Tibial nerve (tissue), 4 donors: ENCODE results near the gene PCDHGA10. TPM values are rescaled to one million over a fixed set of nuclear protein-coding genes. Genes with fewer than 3 reads are reported as not detected.
"Not testable (repeated sequence)": the region's sequence is repeated elsewhere in the genome, so short reads cannot be mapped to it uniquely, and the experiment has no call there.

Experiments used
- DNase-seq, 2 donors: peaks; one replicate each; pipeline ENCODE4 v3.0.0-alpha.2; 2019; ENCODE audit warnings: low spot score in 2 of 2
- H3K27ac ChIP-seq, 4 donors: fragments of 200-600 bp; sonication (generic) in 3 of 4; one replicate each; pipeline ENCODE4 v1.5.1; 2017 to 2019; ENCODE audit warnings: mild to moderate bottlenecking in 1 of 4
- H3K27me3 ChIP-seq, 2 donors: fragments of 200-600 bp; sonication (generic) in 1 of 2; one replicate each; pipeline versions ENCODE4 v1.5.1 to v1.6.0; 2017 to 2019
- H3K36me3 ChIP-seq, 3 donors: fragments of 200-600 bp; sonication (generic); one replicate each; pipeline ENCODE4 v1.5.1; 2018 to 2019
- H3K4me1 ChIP-seq, 4 donors: fragments of 200-600 bp; sonication (generic) in 3 of 4; one replicate each; pipeline ENCODE4 v1.5.1; 2017 to 2019
- H3K4me3 ChIP-seq, 4 donors: fragments of 200-600 bp; sonication (generic) in 3 of 4; one replicate each; pipeline ENCODE4 v1.5.1; 2017 to 2019; ENCODE audit warnings: mild to moderate bottlenecking in 1 of 4, moderate library complexity in 1 of 4
- H3K9me3 ChIP-seq, 4 donors: fragments of 200-600 bp; sonication (generic) in 3 of 4; one replicate each; pipeline ENCODE4 v1.5.1; 2017 to 2019
- EP300 ChIP-seq, 2 donors: sonication (generic); formaldehyde crosslinking; IDR thresholded peaks; one replicate each; pipeline ENCODE4 v1.6.1; 2017; ENCODE audit warnings: antibody characterized with exemption in 2 of 2, mild to moderate bottlenecking in 1 of 2
- POLR2A ChIP-seq, 2 donors: fragments of 450-650 bp; IDR thresholded peaks; one replicate each; pipeline ENCODE4 v1.6.1; 2017; ENCODE audit warnings: antibody characterized with exemption in 2 of 2, mild to moderate bottlenecking in 2 of 2, moderate library complexity in 2 of 2
- WGBS, 2 donors: methylation state at CpG; one replicate each; pipeline ENCODE4 v1.1.5; 2018; 5-methylcytosine and 5-hydroxymethylcytosine counted together
- total RNA-seq, 4 donors: library from RNA; depleted of rRNA; stranded (reverse); fragments of >200 nt; gene quantifications; one replicate each; pipeline ENCODE4 v1.1.0, GENCODE V29; 2016
- TF ChIP-seq, protein P1 (sequence below), 5 experiments: fragments of 200-600 bp in 3 of 5; fragments of 450-650 bp in 2 of 5; sonication (generic) in 3 of 5; IDR thresholded peaks; one replicate each; pipeline ENCODE4 v1.5.1; 2016 to 2019; ENCODE audit warnings: antibody characterized with exemption in 5 of 5, mild to moderate bottlenecking in 3 of 5, moderate library complexity in 2 of 5

Gene PCDHGA10
- total RNA-seq, 4 donors from 2014 or later: 7.6 to 15.0 (median 10.6) TPM

DNA sequence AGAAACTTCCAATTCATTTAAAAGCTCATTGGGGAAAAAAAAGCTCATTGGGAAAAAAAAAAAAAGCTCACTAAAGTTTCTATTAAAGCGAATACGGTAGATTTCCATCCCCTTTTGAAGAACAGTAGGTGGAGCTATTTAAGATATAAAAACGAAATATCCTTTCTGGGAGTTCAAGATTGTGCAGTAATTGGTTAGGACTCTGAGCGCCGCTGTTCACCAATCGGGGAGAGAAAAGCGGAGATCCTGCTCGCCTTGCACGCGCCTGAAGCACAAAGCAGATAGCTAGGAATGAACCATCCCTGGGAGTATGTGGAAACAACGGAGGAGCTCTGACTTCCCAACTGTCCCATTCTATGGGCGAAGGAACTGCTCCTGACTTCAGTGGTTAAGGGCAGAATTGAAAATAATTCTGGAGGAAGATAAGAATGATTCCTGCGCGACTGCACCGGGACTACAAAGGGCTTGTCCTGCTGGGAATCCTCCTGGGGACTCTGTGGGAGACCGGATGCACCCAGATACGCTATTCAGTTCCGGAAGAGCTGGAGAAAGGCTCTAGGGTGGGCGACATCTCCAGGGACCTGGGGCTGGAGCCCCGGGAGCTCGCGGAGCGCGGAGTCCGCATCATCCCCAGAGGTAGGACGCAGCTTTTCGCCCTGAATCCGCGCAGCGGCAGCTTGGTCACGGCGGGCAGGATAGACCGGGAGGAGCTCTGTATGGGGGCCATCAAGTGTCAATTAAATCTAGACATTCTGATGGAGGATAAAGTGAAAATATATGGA lies 17.7 kb downstream of the PCDHGA10 start, which contains the start of gene PCDHGA12:
PCDHGA12 (plus strand) TSS at position 176 of the 782 bp plus-strand sequence; CDS start at position 429, 253 bp downstream.
- H3K4me3 ChIP-seq: peak within 1 kb of the TSS in 2 of 4 donors; percentile 15 to 41
- no peaks in the 10 kb centered on the region for H3K4me1 ChIP-seq
- peaks cover 0 to 23% (median 0%) of the 10 kb centered on the region in 3 donors for H3K36me3 ChIP-seq
- peaks cover 6 to 100% (median 54%) of the 10 kb centered on the region in 4 donors for H3K9me3 ChIP-seq
- peak in 1 of 2 donors; percentile 38 for DNase-seq
- no peaks in the 10 kb centered on the region for H3K27me3 ChIP-seq
- TF ChIP-seq EP300 (IDR thresholded peaks at IDR 0.05) (no peak), POLR2A (IDR thresholded peaks at IDR 0.05) (no peak)
- TF ChIP-seq, protein P1, sequence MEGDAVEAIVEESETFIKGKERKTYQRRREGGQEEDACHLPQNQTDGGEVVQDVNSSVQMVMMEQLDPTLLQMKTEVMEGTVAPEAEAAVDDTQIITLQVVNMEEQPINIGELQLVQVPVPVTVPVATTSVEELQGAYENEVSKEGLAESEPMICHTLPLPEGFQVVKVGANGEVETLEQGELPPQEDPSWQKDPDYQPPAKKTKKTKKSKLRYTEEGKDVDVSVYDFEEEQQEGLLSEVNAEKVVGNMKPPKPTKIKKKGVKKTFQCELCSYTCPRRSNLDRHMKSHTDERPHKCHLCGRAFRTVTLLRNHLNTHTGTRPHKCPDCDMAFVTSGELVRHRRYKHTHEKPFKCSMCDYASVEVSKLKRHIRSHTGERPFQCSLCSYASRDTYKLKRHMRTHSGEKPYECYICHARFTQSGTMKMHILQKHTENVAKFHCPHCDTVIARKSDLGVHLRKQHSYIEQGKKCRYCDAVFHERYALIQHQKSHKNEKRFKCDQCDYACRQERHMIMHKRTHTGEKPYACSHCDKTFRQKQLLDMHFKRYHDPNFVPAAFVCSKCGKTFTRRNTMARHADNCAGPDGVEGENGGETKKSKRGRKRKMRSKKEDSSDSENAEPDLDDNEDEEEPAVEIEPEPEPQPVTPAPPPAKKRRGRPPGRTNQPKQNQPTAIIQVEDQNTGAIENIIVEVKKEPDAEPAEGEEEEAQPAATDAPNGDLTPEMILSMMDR (IDR thresholded peaks at IDR 0.05): peak in 1 of 5 experiments; percentile 15
- H3K27ac ChIP-seq: no peak within 1 kb of the TSS
- 15 to 23% methylated on average over 33 of the region's 33 CpGs for WGBS, 2 donors

DNA sequence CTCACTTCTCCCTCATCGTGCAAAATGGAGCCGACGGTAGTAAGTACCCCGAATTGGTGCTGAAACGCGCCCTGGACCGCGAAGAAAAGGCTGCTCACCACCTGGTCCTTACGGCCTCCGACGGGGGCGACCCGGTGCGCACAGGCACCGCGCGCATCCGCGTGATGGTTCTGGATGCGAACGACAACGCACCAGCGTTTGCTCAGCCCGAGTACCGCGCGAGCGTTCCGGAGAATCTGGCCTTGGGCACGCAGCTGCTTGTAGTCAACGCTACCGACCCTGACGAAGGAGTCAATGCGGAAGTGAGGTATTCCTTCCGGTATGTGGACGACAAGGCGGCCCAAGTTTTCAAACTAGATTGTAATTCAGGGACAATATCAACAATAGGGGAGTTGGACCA lies 18.5 kb downstream of the PCDHGA10 start:
- Histone ChIP-seq H3K36me3 (peaks cover 0 to 17% (median 0%) of the 10 kb centered on the region in 3 donors), H3K27ac (no peak overlapping the region), H3K4me3 (peak overlapping the region in 2 of 4 donors; percentile 15 to 41), H3K4me1 (no peaks in the 10 kb centered on the region), H3K27me3 (no peaks in the 10 kb centered on the region), H3K9me3 (peaks cover 6 to 100% (median 51%) of the 10 kb centered on the region in 4 donors)
- TF ChIP-seq EP300 (IDR thresholded peaks at IDR 0.05) (no peak), POLR2A (IDR thresholded peaks at IDR 0.05) (no peak)
- TF ChIP-seq, protein P1 (IDR thresholded peaks at IDR 0.05): no peak
- 14 to 17% methylated on average over 19 to 37 of the region's 37 CpGs for WGBS, 2 donors
- no peak for DNase-seq

DNA sequence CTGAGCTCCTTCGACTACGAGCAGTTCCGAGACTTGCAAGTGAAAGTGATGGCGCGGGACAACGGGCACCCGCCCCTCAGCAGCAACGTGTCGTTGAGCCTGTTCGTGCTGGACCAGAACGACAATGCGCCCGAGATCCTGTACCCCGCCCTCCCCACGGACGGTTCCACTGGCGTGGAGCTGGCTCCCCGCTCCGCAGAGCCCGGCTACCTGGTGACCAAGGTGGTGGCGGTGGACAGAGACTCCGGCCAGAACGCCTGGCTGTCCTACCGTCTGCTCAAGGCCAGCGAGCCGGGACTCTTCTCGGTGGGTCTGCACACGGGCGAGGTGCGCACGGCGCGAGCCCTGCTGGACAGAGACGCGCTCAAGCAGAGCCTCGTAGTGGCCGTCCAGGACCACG lies 19.5 kb downstream of the PCDHGA10 start:
- DNase-seq, H3K4me1 ChIP-seq, H3K27ac ChIP-seq, H3K4me3 ChIP-seq, H3K27me3 ChIP-seq: not testable (repeated sequence)
- 42 to 48% methylated on average over 12 to 22 of the region's 38 CpGs for WGBS, 2 donors
- H3K36me3 ChIP-seq: peaks cover 0 to 12% (median 0%) of the 10 kb centered on the region in 3 donors
- H3K9me3 ChIP-seq: peaks cover 3 to 100% (median 50%) of the 10 kb centered on the region in 4 donors

DNA sequence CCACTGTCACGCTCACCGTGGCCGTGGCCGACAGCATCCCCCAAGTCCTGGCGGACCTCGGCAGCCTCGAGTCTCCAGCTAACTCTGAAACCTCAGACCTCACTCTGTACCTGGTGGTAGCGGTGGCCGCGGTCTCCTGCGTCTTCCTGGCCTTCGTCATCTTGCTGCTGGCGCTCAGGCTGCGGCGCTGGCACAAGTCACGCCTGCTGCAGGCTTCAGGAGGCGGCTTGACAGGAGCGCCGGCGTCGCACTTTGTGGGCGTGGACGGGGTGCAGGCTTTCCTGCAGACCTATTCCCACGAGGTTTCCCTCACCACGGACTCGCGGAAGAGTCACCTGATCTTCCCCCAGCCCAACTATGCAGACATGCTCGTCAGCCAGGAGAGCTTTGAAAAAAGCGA lies 19.9 kb downstream of the PCDHGA10 start:
- H3K4me1 ChIP-seq, H3K27ac ChIP-seq, DNase-seq, H3K27me3 ChIP-seq, H3K4me3 ChIP-seq: not testable (repeated sequence)
- WGBS, 2 donors: 26 to 35% methylated on average over 19 to 29 of the region's 29 CpGs
- Histone ChIP-seq H3K36me3 (peaks cover 0 to 12% (median 0%) of the 10 kb centered on the region in 3 donors), H3K9me3 (peaks cover 0 to 100% (median 50%) of the 10 kb centered on the region in 4 donors)

DNA sequence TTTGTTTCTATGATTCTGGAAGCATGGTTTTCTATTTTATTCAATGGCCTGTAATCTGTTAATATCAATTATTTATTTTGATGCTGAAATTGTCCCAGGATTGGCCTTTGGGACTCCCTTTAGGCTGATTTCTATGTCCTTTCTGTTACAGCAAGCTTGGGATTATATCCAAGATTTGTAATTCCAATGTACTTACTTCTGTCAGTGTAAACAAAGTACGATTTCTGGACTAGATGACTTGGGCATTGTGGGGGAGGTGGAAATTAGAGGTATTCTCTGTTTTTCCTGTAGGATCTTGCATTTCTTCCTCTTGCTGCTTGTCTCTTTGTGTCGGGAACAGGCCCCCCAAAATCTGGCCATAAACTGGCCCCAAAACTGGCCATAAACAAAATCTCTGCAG lies 21.2 kb downstream of the PCDHGA10 start:
- H3K4me3 ChIP-seq: no peak overlapping the region
- 82 to 97% methylated on average over 2 of the region's 2 CpGs for WGBS, 2 donors
- no peak for DNase-seq
- H3K4me1 ChIP-seq: no peaks in the 10 kb centered on the region
- TF ChIP-seq EP300 (IDR thresholded peaks at IDR 0.05) (no peak), POLR2A (IDR thresholded peaks at IDR 0.05) (no peak)
- TF ChIP-seq, protein P1 (IDR thresholded peaks at IDR 0.05): no peak
- H3K9me3 ChIP-seq: peaks cover 0 to 98% (median 46%) of the 10 kb centered on the region in 4 donors
- H3K27me3 ChIP-seq: no peaks in the 10 kb centered on the region
- H3K27ac ChIP-seq: no peak overlapping the region
- H3K36me3 ChIP-seq: peaks cover 0 to 16% (median 0%) of the 10 kb centered on the region in 3 donors

DNA sequence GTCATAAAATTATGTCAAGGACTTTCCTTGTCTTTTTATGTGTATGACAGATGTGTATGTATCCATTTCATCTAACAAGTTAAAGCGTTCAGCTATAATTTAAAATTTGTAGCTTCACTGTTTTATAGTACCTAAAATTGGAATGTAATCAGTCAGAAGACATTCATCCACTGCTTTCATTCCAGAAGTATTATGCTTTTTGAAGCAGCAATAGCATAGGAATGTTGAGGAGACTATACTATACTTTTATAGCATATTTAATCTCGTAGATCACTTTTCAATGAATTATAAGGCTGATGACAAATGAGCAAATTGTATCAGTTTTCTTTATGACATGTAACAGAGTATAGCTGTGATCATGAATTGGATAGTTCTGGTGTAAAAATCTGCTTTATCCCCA lies 24.4 kb downstream of the PCDHGA10 start:
- peaks cover 0 to 98% (median 39%) of the 10 kb centered on the region in 4 donors for H3K9me3 ChIP-seq
- no peak for DNase-seq
- TF ChIP-seq EP300 (IDR thresholded peaks at IDR 0.05) (no peak), POLR2A (IDR thresholded peaks at IDR 0.05) (no peak)
- TF ChIP-seq, protein P1 (IDR thresholded peaks at IDR 0.05): no peak
- H3K27me3 ChIP-seq: no peaks in the 10 kb centered on the region
- no peak overlapping the region for H3K4me3 ChIP-seq
- H3K36me3 ChIP-seq: peaks cover 0 to 32% (median 0%) of the 10 kb centered on the region in 3 donors
- no peak overlapping the region for H3K27ac ChIP-seq
- WGBS, 2 donors: 93 to 95% methylated on average over 2 of the region's 2 CpGs
- no peaks in the 10 kb centered on the region for H3K4me1 ChIP-seq
